Kidney glomerular epithelial cell (primary cell): ENCODE results near the gene KIR2DL4.
"Not testable (repeated sequence)": the region's sequence is repeated elsewhere in the genome, so short reads cannot be mapped to it uniquely, and the experiment has no call there.

Source experiments
- DNase-seq: peaks from one replicate; lab custom pipeline; 2025; lab: John Stamatoyannopoulos, UW

KIR2DL4 gene

DNA sequence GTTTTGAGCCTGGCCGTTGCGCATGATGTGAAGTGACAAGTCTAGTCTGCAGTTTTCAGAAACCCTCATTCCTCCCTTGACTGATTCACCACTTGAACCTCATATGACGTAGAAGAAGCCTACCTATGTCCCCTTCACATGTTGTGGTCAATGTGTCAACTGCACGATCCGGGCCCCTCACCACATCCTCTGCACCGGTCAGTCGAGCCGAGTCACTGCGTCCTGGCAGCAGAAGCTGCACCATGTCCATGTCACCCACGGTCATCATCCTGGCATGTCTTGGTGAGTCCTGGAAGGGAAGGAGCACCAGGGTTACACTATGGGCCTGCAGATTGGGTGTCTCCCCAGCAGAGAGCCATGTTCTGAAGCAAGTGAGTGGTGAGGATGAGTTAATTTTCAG, at the start of gene KIR2DL4:
Gene KIR2DL4, plus strand, starts transcription at position 201 of the 400 bp plus-strand sequence. Its CDS starts 42 bp downstream, at position 243.
- DNase-seq = no peak

DNA sequence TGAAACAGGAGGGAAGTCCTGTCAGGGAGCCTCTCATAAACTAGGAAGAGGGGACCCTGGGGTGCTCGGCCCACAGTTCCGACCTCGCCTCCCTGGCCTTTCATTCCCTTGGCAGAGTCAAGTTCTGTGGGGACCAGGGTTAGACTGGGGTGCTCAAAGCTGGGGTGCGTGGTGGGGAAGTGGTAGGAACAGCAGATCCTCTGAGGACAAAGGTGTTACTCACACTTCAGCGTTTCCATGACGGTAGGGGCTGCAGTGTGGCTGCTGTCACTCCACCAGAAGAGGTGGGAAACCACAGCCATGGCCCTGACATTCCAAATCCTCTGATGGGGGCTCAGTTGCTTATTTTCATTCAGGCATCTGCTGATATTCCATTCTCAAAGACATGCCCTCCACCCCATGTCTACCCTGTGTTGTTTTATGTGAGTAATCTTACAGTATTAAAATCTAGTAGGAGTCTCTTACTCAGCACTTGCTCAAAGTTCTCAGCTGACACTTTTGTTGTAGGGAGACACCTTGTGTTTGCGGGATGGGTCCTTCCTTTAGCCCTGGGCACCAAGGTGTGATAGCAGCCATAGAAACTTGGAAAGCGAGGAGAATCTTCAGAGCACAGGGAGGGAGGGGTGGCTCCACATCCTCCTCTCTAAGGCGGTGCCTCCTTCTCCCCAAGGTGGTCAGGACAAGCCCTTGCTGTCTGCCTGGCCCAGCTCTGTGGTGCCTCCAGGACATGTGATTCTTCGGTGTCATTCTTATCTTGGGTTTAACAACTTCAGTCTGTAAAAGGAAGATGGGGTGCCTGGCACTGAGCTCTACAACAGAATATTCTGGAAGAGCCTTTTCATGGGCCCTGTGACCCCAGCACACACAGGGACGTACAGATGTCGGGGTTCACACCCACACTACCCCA, 47.0 kb upstream of the KIR2DL4 start:
- not testable (repeated sequence) for DNase-seq

DNA sequence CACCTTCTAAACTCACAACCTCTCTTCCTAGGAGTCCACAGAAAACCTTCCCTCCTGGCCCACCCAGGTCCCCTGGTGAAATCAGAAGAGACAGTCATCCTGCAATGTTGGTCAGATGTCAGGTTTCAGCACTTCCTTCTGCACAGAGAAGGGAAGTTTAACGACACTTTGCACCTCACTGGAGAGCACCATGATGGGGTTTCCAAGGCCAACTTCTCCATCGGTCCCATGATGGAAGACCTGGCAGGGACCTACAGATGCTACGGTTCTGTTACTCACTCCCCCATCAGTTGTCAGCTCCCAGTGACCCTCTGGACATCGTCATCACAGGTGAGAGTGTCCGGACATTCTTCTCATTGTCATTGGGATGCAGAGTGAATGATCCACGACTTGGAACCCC, 44.8 kb upstream of the KIR2DL4 start:
- not testable (repeated sequence) for DNase-seq

DNA sequence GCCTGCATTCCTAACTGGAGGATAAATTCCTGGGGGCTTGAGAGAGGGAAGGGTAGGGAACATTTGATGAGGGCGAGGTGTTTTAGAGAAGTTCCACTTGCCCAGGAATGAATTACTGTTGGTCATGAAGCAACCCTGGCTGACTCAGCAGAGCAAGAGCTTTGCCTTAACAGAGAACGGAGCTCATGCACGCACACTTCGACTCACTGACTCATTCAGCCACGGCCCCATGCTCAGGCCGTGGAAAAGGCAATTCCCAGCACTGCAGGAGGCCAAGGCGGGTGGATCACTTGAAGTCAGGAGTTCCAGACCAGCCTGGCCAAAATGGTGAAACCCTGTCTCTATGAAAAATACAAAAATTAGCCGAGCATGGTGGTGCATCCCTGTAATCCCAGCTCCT, 39.2 kb upstream of the KIR2DL4 start:
- not testable (repeated sequence) for DNase-seq

DNA sequence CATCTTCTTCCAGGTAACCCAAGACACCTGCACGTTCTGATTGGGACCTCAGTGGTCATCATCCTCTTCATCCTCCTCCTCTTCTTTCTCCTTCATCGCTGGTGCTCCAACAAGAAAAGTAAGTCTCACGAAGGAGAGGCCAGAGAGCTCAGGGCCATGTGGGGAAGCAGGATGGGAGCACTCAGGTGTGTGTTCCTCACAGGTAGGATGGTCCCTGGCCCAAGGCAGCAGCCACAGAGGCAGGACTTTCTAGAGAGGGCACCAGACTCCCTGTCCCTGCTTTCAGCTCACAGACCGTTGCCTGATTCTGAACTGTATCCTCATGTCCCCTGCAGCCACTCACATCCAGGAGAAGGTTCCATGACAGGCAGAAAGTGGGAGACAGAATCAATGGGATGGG, 36.9 kb upstream of the KIR2DL4 start:
- DNase-seq = not testable (repeated sequence)

DNA sequence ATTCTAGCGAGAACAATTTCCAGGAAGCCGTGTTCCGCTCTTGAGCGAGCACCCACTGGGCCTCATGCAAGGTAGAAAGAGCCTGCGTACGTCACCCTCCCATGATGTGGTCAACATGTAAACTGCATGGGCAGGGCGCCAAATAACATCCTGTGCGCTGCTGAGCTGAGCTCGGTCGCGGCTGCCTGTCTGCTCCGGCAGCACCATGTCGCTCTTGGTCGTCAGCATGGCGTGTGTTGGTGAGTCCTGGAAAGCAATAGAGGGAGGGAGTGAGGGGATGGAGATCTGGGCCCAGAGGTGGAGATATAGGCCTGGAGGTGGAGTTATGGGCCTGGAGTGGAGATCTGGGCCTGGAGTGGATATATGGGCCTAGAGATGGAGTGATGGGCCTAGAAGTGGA, 33.8 kb upstream of the KIR2DL4 start, which contains the start of gene KIR2DL1:
Gene KIR2DL1, plus strand, starts transcription at position 148 of the 400 bp plus-strand sequence. Its CDS starts 58 bp downstream, at position 206.
- not testable (repeated sequence) for DNase-seq

DNA sequence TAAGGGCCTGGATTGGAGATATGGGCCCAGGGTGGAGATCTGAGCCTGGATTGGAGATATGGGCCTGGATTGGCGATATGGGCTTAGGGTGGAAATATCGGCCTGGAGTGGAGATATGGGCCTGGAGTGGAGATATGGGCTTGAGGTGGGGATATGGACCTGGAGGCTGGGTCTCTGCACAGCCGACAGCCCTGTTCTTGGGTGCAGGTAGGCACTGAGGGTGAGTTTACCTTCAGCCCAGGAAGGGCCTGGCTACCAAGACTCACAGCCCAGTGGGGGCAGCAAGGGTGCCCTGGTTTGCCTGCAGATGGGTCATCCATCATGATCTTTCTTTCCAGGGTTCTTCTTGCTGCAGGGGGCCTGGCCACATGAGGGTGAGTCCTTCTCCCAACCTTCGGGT, 32.9 kb upstream of the KIR2DL4 start:
- DNase-seq = not testable (repeated sequence)

DNA sequence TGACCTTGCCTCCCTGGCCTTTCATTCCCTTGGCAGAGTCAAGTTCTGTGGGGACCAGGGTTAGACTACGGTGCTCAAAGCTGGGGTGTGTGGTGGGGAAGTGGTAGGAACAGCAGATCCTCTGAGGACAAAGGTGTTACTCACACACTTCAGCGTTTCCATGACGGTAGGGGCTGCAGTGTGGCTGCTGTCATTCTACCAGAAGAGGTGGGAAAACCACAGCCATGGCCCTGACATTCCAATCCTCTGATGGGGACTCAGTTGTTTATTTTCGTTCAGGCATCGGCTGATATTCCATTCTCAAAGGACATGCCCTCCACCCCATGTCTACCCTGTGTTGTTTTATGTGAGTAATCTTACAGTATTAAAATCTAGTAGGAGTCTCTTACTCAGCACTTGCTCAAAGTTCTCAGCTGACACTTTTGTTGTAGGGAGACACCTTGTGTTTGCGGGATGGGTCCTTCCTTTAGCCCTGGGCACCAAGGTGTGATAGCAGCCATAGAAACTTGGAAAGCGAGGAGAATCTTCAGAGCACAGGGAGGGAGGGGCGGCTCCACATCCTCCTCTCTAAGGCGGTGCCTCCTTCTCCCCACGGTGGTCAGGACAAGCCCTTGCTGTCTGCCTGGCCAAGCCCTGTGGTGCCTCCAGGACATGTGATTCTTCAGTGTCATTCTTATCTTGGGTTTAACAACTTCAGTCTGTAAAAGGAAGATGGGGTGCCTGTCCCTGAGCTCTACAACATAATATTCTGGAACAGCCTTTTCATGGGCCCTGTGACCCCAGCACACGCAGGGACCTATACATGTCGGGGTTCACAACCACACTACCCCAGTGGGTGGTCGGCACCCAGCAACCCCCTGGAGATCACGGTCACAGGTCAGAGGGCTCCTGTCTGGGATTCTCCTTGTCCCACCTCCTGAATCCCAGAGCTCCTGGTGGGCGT, 32.1 kb upstream of the KIR2DL4 start:
- DNase-seq = not testable (repeated sequence)

DNA sequence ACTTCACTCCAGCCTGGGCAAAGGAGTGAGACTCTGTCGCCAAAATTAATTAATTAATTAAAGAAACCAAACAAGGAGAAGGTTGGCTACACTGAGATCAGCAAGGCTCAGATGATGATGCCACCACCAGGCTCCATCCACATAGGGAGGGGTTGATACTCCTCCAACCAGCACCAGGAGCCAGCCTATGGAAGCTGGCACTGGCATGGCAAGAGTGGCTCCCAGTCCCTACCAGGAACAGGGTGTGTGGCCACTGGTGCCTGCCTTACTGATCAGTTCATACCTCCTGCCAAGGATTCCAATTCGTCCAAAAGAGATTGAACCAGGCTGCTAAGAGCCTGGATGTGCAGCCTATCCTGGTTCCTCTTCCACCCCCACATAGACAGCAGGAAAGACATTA, 30.7 kb upstream of the KIR2DL4 start:
- DNase-seq = not testable (repeated sequence)

DNA sequence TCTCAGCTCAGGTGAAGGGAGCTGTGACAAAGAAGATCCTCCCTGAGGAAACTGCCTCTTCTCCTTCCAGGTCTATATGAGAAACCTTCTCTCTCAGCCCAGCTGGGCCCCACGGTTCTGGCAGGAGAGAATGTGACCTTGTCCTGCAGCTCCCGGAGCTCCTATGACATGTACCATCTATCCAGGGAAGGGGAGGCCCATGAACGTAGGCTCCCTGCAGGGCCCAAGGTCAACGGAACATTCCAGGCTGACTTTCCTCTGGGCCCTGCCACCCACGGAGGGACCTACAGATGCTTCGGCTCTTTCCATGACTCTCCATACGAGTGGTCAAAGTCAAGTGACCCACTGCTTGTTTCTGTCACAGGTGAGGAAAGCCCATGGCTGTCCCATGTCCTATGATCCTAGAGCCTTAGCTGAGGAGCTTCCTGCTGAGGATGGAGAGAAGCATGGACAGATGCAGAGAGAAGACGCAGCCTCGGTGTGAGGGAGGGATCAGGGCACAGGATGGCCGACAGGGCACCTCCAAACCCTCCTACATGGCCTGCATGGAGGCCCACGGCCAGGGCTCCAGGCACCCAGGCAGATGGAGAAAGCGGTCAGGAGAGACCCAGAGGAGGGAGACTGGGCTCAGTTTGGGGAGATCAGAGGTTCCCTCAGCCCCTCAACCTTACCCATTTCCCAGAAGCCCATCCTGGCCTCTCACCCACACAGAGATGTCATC, 28.2 kb upstream of the KIR2DL4 start:
- not testable (repeated sequence) for DNase-seq

DNA sequence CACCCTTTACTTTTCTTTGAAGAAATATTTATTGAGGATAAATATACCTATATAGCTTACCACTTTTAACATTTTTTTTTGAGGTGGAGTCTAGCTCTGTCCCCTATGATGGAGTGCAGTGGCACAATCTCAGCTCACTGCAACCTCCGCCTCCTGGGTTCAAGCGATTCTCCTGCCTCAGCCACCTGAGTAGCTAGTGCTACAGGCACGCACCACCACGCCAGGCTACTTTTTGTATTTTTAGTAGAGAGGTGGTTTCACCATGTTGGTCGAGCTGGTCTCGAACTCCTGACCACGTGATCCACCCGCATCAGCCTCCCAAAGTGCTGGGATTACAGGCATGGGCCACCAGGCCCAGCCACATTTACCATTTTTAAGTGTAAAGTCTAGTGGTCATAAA, 27.6 kb upstream of the KIR2DL4 start:
- DNase-seq = not testable (repeated sequence)

DNA sequence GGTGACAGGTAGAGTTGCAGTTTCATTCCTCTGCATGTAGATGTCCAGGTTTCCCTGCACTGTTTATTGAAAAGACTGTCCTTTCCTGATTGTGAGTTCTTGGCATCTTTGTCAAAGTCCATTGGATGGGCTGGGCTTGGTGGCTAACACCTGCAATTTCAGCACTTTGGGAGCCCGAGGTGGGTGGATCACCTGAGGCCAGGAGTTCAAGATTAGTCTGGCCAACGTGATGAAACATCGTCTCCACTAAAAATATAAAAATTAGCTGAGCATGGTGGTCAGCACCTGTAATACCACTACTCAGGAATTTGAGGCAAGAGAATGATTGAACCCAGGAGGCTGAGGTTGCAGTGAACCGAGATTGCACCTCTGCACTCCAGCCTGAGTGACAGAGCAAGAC, 25.6 kb upstream of the KIR2DL4 start:
- not testable (repeated sequence) for DNase-seq

DNA sequence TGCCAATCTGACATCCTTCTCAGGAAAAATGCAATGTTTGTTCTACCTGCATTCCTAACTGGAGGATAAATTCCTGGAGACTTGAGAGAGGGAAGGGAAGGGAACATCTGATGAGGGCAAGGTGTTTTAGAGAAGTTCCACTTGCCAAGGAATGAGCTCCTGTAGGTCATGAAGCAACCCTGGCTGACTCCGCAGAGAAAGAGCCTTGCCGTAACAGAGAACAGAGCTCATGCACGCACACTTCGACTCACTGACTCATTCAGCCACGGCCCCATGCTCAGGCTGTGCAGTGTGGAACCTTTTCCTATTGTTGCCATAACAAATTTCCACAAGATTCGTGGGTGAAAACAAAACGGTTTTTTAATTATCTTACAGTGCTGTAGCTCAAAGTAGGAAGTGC, 24.5 kb upstream of the KIR2DL4 start:
- not testable (repeated sequence) for DNase-seq

DNA sequence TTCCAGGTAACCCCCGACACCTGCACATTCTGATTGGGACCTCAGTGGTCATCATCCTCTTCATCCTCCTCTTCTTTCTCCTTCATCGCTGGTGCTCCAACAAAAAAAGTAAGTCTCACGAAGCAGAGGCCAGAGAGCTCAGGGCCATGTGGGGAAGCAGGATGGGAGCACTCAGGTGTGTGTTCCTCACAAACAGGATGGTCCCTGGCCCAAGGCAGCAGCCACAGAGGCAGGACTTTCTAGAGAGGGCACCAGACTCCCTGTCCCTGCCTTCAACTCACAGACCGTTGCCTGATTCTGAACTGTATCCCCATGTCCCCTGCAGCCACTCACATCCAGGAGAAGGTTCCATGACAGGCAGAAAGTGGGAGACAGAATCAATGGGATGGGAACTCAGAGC, 20.5 kb upstream of the KIR2DL4 start:
- DNase-seq = not testable (repeated sequence)

DNA sequence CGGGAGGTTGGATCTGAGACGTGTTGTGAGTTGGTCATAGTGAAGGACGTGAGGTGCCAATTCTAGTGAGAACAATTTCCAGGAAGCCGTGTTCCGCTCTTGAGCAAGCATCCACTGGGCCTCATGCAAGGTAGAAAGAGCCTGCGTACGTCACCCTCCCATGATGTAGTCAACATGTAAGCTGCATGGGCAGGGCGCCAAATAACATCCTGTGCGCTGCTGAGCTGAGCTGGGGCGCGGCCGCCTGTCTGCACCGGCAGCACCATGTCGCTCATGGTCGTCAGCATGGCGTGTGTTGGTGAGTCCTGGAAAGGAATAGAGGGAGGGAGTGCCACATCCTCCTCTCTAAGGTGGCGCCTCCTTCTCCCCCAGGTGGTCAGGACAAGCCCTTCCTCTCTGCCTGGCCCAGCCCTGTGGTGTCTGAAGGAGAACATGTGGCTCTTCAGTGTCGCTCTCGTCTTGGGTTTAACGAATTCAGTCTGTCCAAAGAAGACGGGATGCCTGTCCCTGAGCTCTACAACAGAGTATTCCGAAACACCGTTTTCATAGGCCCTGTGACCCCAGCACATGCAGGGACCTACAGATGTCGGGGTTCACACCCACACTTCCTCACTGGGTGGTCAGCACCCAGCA, 17.2 kb upstream of the KIR2DL4 start:
- DNase-seq = not testable (repeated sequence)

DNA sequence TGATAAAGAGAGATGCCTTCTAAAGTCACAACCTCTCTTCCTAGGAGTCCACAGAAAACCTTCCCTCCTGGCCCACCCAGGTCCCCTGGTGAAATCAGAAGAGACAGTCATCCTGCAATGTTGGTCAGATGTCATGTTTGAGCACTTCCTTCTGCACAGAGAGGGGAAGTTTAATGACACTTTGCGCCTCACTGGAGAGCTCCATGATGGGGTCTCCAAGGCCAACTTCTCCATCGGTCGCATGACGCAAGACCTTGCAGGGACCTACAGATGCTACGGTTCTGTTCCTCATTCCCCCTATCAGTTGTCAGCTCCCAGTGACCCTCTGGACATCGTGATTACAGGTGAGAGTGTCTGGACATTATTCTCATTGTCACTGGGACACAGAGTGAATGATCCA, 15.3 kb upstream of the KIR2DL4 start:
- DNase-seq = not testable (repeated sequence)

DNA sequence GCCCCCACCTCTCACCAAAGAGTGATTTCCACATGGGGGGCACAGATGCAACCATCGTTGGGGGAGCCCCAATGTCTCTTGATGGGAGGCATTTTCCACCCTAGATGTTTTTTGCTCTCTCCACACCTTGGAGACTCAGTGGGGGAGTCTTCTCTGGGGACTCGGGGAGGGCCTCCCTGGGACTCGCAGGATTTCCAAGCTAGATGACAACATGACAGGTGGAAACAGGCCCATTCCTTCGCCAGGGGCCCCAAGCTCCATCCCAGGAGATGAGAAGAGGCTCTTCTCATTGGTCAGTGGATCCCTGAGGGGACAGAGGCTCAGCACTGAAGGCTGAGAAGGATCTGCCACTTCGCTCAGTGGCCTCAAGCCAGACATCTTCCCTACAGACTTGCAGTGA, 12.7 kb upstream of the KIR2DL4 start:
- no peak for DNase-seq

DNA sequence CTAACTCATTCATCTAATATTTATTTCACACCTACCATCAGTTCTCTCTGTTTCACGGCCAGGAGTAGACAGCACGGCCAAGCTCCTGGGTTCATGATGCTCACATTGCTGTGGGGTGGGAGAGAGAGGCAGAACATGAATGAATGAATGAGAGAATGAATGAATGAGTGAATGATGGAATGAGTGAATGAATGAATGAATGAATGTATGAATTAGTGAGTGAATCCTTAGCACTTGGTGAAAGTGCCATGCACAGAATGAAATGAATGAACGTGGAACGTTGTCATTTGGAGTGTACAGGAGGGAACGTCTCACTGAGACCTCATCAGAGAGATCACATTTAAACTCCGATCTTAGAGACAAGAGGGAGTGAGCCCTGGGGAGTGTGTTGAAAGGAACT, 11.9 kb upstream of the KIR2DL4 start:
- no peak for DNase-seq

DNA sequence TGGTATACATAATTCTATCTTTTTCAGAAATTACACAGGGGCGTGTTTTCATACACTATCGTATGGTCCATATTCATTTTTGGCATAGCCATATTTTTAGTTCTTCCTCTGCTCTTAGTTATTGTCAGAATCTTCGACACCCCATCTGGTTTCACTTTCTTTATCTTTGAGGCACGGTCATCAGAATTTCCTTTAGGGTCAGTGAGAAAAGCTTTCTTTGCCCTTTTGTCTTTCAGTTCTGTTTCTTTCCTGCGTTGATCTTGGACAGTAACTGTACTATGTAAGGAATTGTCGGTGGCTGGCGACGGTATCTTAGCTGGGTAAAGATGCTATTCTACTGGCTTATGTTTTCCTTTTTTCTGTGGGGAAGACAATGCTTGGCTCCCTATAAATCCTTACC, 10.6 kb upstream of the KIR2DL4 start:
- no peak for DNase-seq

DNA sequence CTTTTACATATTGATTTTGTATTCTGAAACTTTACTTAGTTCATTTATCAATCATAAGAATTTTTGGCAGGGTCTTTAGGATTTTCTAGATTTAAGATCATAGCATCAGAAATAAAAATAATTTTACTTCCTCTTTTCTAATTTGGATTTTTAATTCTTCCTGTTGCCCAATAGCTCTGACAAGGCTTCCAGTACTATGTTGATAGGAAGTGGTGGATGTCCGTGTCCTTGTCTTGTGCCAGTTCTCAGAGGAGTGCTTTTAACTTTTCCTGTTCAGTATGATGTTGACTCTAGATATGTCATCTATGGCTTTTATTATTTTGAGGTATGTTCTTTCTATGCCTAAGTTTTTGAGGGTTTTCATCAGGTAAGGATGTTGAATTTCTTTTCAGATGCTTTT, 7.7 kb upstream of the KIR2DL4 start:
- DNase-seq = no peak

DNA sequence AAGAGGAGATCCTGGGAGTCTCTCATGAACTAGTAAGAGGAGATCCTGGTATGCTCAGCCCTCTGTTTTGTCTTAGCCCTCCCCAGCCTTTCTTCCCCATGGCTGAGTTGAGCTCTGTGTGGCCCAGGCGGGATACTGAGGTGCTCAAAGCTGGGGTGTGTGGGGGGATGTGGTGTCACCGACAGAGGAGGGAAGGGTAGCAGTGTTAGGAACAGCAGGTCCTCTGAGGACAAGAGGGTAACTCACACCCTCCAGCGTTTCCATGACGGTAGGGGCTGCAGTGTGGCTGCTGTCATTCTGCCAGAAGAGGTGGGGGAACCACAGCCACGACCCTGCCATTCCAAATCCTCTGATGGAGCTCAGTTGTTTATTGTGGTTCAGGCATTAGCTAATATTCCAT, 691 bp downstream of the KIR2DL4 start:
- DNase-seq = no peak
